GM18907 (cell line): ENCODE results near the gene METTL27.
A peak's percentile ranks its signal among the peaks of the same experiment; 100 is the strongest.
"Not testable (repeated sequence)": the region's sequence is repeated elsewhere in the genome, so short reads cannot be mapped to it uniquely, and the experiment has no call there.

Source experiments
- ATAC-seq: cut with Tn5 transposase; IDR thresholded peaks from one replicate; pipeline ENCODE4 v1.9.1; 2021; ENCODE audit warnings: mild to moderate bottlenecking, moderate library complexity; ENCODE audit not compliant: unreplicated experiment

Gene METTL27

DNA sequence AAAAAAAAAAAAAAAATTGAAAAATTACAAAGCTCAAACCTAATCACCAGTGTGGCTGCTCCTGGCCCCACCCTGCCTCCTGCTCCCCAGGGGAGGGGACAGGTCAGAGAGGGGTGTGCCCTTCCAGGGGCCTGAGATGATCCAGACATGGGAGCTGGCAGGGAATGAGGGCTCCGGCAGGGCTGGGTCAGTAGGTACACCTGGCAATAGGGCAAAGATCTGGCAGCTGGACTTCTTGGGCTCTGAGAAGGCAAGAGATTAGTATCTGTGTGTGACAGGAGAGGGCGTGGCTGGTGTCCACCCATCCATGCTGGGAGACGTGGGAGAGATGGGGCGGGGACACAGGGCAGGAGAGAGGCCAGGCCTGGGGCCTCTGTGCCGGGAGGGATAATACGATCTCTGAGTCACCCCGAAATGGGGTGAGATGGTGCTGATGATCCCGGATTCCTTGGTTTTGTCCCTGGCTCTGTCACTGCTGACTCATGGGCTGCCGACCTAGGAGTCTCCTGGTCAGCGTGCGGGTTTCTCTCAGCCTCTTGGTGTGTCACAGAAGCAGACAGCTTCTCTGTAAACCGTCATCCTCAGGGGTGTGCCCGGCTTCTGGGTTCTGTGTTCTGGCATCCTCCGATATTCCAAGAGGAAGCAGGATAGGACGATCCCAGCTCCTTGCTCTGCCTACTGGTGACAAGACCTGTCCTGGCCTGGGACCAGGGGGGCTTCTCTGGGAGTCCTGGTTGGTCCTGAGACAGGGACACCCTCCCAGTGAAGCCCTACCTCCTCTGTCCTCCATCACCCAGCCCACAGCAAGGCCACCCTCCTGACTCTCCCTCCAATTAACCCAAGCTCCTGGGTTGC, 19.8 kb downstream of the METTL27 start:
- no peak for ATAC-seq

DNA sequence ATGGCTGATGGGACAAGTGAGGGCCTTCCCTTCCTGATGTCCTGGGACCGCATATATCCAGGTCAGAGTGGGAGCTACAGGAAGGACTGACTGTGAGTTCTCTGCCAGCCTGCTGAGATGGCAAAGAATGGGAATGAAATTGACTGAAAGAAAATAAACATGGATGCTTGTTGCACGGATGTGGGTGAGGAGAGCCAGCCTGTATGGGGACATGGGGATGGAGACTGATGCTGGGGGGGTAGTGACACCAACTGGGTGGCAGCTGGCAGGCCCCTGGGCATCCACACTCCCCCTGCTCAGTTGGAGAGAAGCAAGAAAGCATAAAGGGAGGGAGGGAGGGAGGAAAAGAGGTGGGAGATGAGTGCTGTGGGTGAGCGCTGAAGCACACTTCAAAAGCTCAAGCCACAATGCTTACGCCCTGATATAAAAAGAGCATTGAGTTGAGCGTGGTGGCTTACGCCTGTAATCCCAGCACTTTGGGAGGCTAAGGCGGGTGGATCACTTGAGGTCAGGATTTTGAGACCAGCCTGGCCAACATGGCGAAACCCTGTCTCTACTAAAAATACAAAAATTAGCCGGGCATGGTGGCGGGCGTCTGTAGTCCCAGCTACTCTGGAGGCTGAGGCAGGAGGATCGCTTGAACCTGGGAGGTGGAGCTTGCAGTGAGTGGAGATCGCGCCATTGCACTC, 20.6 kb downstream of the METTL27 start:
- ATAC-seq, result not testable (repeated sequence)

DNA sequence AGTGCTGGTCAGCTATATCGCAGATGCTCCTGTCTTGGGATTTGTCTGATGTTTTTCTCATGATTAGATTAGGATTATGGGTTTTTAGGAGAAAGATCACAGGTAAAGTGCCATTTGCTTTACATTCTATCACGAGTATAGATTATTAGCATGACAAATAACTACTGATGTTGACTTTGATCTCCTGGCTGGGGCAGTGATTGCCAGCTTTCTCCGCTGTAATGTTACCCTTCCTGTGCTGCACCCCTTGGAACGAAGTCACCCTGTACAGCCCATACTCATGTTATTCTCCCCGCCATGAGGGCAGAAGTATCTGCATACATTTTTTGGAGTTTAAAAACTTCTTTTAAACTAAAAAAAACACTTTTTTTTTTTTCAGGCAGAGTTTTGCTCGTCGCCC, 22.3 kb downstream of the METTL27 start:
- no peak for ATAC-seq

DNA sequence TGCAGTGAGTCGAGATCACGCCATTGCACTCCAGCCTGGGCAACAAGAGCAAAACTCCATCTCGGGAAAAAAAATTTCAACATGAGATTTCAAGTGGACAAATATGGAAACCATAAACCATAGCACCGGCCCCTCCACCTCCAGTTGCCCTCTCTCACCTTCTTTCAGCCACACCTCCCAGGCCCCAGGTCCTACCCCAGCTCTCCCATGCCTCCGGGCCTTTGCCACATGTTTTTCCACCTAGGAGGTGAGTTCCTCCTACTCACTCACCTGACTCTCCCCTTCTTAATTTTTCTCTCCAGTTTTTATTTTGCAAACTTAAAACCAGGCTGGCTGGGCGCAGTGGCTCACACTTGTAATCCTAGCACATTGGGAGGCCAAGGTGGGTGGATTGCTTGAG, 25.2 kb downstream of the METTL27 start:
- no peak for ATAC-seq

DNA sequence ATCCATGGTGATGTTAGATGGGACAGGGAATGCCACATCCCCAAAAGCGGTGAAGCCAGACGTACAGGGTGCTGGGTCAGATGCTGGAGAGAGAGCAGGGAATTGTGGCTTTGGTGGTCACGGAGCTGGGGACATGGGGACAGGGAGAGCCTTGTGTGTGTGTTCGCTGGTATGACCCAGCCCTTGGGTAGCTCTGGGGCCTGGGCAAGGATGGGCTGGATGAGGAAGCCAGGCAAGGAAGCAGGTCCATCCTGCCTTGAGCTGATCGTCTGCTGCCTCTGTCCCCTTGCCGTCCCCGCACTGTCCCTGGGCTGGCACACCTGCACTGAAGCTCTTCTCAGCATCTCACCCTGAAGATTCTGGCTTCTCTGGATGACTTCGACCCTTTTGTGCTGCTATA, 26.9 kb downstream of the METTL27 start:
- no peak for ATAC-seq

DNA sequence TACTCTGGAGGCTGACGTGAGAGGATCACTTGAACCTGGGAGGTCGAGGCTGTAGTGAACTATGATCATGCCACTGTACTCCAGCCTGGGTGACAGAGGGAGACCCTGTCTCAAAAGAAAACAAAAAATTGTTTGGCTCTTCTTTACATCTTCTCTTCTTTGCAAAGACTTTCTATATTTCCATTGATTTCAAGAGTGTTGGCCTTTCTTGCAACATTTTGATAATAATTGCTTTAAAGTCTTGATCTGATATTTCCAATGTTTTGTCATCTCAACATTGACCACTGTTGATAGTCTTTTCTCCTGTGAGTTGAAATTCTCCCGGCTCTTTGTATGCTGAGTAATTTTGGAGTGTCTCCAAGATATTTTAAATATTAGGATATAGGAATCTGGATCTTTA, 29.3 kb downstream of the METTL27 start:
- ATAC-seq, result no peak

DNA sequence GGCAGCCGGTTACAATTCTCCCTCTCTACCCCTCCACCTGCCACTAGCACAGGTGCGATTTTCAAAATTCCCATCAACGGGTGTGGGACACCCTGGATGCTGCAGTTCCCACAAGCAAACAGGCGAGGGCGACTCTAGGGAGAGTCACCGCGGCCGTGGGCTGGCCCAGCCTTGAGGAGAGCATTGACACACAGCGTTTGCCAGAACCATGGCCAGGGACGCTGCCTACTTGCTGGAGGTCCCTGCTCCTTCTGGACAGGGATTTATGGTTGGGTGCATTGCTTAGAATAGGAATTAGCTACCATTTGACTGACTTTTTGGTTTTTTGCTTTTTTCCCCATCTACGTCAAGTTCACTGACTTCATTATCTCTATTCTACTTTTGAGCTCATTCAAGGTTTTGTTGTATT, 30.6 kb downstream of the METTL27 start:
- peak; percentile 57 for ATAC-seq

DNA sequence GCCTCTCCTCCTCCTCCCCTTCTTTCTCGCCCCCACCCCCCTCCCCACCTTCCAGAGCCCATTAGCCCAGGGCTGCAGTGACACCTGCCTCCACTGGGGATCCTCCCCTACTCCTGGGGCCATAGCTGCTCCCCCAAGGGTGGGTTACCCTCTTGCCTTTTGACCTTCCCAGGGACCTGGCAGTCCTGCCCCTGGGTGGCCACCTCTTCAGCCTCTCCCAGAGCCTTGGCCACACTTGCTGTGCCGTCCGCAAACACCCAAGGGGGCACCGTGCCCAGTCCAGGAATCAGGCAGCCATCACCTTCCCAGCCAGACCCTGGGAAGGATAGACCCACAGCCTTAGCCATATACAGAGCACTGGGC, 31.3 kb downstream of the METTL27 start:
- no peak for ATAC-seq

DNA sequence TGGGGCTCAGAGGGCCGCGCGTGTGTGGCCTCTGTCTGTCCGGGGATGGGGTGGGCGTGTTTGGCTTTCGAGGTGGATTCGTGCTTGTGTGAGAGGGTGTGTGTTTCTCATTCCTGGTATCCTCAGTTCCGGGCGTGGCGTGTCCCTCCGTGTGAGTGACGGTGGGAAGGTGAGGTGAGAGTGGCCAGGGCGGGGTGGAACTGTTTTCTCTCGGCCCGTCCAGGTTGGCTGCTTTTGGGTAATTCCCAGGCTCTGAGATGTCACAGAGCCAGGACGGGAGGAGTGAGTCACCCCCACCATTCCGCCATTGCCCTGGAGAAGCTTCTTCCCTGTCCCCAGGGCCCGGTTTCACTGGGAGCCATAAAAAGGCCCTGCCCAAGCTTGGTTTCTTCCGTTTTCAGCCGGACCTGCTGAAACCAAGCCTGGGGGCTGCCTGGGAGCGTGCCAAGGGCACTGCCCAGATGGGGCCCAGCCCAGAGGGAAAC, 32.8 kb downstream of the METTL27 start:
- no peak for ATAC-seq

DNA sequence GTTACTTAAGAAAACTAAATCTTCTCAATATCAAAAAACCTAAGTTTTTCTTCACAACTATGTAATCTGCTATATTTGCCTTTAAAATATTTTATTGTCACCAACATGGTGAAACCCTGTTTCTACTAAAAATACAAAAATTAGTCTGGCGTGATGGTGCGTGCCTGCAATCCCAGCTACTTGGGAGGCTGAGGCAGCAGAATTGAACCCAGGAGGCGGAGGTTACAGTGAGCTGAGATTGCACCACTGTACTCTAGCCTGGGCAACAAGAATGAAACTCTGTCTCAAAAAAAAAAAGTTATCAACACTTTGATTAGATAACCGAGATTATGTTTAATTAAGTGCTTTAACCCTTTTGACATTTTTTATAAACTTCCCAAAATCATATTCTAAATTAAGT, 39.9 kb downstream of the METTL27 start:
- ATAC-seq, result no peak

DNA sequence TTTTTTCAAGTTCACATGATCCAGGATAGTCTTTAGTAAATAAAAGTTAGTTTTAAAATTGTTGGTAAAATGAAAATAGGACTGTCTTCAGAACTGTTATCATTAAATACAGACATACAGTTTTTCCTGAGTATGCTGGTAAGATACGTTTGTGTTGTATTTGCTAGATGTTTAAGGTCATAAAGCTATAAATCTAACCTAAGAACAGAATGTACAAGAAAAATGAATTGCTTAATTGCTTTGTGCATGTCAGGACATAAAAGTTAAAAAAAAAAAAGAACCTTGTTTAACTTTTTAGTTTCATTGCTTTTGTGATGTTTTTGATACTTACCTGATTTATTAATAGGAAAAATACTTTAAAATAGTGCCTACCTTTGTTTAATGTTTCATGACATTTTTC, 40.7 kb downstream of the METTL27 start:
- ATAC-seq, result no peak

DNA sequence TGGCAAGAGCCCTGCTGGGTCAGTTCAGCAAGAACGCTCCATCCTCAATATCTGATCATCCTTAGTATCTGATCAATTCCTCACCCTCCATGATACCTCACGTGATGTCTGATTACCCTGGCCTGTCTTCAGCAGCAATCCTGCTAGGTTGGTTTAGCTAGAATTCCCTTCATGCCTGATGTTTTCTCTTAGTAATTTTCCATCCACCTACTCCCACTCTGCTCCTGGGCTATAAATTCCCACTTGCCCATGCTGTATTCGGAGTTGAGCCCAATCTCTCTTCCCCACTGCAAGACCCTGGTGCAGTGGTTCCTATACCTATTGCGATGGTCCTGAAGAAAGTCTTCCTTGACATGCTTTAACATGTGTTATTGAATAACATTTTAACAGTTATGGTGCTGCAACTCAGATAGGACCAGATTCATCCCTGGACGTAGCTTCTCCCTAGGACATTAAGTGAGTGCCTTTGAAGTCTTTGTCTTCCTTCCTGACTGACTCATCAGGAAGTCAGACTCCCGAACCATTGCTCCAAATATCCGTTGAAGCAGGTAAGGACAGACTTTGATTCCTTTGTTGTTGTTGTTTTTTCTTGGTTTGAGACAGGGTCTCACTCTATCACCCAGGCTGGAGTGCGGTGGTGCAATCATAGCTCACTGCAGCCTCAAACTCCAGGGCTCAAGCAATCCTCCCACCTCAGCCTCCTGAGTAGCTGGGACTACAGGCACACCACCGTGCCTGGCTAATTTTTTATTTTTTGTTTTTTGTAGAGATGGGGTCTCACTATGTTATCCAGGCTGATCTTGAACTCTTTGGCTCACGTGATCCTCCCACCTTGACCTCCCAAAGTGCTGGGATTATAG, 42.8 kb downstream of the METTL27 start:
- no peak for ATAC-seq

DNA sequence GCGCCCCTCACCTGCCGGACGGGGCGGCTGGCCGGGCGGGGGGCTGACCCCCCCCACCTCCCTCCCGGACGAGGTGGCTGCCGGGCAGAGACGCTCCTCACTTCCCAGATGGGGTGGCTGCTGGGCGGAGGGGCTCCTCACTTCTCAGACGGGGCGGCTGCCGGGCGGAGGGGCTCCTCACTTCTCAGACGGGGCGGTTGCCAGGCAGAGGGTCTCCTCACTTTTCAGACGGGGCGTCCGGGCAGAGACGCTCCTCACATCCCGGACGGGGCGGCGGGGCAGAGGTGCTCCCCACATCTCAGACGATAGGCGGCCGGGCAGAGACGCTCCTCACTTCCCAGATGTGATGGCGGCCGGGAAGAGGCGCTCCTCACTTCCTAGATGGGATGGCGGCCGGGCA, 45.1 kb downstream of the METTL27 start:
- ATAC-seq, result not testable (repeated sequence)

DNA sequence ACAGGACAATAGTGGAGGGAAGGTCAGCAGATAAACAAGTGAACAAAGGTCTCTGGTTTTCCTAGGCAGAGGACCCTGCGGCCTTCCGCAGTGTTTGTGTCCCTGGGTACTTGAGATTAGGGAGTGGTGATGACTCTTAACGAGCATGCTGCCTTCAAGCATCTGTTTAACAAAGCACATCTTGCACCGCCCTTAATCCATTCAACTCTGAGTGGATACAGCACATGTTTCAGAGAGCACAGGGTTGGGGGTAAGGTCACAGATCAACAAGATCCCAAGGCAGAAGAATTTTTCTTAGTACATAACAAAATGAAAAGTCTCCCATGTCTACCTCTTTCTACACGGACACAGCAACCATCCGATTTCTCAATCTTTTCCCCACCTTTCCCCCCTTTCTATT, 45.7 kb downstream of the METTL27 start:
- not testable (repeated sequence) for ATAC-seq

DNA sequence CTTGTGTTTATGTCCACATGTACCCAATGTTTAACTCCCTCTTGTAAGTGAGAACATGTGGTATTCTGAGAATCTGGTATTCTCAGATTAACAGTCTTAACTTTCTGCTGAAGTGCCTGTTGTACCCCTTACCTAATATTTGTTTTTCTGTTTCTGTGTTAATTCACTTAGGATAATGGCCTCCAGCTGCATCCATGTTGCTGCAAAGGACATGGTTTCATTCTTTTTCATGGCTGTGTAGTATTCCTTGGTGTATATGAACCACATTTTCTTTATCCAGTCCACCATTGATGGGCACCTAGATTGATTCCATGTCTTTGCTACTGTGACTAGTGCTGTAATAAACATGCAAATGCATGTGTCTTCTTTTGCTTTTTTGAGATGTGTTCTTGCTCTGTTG, 47.1 kb downstream of the METTL27 start:
- not testable (repeated sequence) for ATAC-seq

DNA sequence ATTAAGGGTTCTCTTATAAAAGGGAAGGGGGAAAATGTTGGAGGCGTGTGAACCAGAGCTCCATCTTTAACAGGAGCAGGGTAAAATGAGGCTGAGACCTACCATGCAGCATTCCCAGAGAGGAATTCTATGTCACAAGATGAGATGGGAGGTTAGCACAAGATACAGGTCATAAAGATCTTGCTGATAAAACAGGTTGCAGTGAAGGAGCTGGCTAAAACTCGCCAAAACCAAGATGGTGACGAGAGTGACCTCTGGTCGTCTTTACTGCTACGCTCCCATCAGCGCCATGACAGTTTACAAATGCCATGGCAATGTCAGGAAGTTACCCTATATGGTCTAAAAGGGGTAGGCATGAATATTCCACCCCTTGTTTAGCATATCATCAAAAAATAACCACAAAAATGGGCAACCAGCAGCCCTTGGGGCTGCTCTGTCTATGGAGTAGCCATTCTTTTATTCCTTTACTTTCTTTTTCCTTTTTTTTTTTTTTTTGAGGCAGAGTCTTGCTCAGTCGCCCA, 51.1 kb downstream of the METTL27 start:
- ATAC-seq, result not testable (repeated sequence)

DNA sequence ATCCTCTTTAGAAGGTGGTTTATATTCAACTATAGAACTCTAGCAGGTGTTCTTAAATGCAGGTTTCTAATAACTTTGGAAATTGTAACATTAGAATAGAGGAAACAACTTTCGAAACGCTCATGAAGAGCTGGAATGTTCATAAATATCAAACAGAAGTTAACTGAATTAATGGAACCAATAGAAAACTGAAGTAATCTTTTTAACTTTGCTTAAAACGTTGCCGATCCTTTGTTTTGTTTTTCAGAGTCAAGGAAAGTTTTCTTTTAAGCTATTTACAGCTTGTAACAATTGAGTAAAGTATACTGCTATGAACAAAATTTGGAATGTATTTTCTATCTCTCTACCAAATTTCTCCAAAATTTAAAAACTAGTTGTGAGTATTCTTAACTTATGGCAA, 53.3 kb downstream of the METTL27 start:
- ATAC-seq, result no peak

DNA sequence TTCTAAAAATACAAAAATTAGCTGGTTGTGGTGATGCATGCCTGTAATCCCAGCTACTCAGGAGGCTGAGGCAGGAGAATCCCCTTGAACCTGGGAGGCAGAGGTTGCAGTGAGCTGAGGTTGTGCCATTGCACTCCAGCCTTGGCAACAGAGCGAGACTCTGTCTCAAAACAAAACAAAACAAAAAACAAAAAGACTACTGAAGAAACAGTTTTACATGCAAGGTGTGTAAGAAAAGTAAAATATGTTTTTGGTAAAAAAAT, 54.6 kb downstream of the METTL27 start:
- not testable (repeated sequence) for ATAC-seq

DNA sequence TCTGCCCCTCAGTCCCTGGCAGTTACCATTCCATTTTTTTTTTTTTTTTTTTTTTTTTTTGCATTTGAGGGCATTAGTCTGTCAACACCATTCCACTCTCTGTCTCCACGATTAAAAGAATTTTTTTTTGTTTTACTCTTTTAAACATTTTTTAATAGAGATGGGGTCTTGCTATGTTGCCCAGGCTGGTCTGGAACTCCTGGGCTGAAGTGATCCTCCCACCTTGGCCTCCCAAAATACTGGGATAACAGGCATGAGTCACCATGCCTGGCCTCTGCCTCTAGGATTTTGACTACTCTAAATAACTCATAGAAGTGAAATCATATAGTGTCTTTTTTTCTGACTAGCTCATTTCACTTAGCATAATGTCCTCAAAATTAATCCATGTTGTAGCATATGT, 55.7 kb downstream of the METTL27 start:
- no peak for ATAC-seq
